Heart right ventricle (tissue), 16 donors: Measurements from ENCODE around the gene MEPCE. TPM values are rescaled to one million over a fixed set of nuclear protein-coding genes. Genes with fewer than 3 reads are reported as not detected.

Experiments used
- ATAC-seq, 8 donors: fragments of 200-7000 bp; cut with Tn5 transposase; one replicate each; pipeline ENCODE4 v1.9.1; 2020; ENCODE audit warnings: mild to moderate bottlenecking in 8 of 8, moderate library complexity in 8 of 8, moderate number of reproducible peaks in 1 of 8
- DNase-seq, 2 donors: peaks; one replicate each; pipeline ENCODE4 v3.0.0-alpha.2; 2020
- H3K27ac ChIP-seq, 10 donors: fragments of 200-600 bp; sonication (generic) in 2 of 10; one replicate each; pipeline versions ENCODE4 v1.5.0 to v1.8.0; 2020 to 2022; ENCODE audit warnings: mild to moderate bottlenecking in 3 of 10
- H3K27me3 ChIP-seq, 7 donors: fragments of 200-600 bp; one replicate each; pipeline ENCODE4 v1.8.0; 2021 to 2022; ENCODE audit warnings: mild to moderate bottlenecking in 2 of 7
- H3K36me3 ChIP-seq, 9 donors: fragments of 200-600 bp; sonication (generic) in 1 of 9; one replicate each; pipeline versions ENCODE4 v1.5.0 to v1.8.0; 2020 to 2022; ENCODE audit warnings: mild to moderate bottlenecking in 2 of 9
- H3K4me1 ChIP-seq, 9 donors: fragments of 200-600 bp; sonication (generic) in 1 of 9; one replicate each; pipeline versions ENCODE4 v1.5.0 to v1.8.0; 2020 to 2022; ENCODE audit warnings: mild to moderate bottlenecking in 4 of 9
- H3K4me3 ChIP-seq, 10 donors: fragments of 200-600 bp; sonication (generic) in 2 of 10; one replicate each; pipeline versions ENCODE4 v1.5.0 to v1.8.0; 2020 to 2022; ENCODE audit warnings: mild to moderate bottlenecking in 7 of 10, moderate library complexity in 2 of 10
- H3K9me3 ChIP-seq, 11 donors: fragments of 200-600 bp in 10 of 11; sonication (generic) in 2 of 11; one replicate each; pipeline versions ENCODE4 v1.5.0 to v1.8.0; 2013 to 2022; ENCODE audit warnings: mild to moderate bottlenecking in 2 of 11, control low read depth in 1 of 11, moderate library complexity in 1 of 11
- WGBS, 2 donors: extraction: QIAGEN DNeasy Blood & Tissue Kit; methylation state at CpG; one replicate each; pipeline ENCODE4 v1.1.7; 2013; ENCODE audit warnings: inconsistent platforms in 1 of 2; 5-methylcytosine and 5-hydroxymethylcytosine counted together
- intact Hi-C, 10 donors: fragments of 100-400 bp; cut with DNase I; formaldehyde crosslinking; loops; one replicate each; pipeline versions ENCODE4 v1.11.1 to v1.14.2; 2022
- polyA plus RNA-seq, 2 donors: library from polyadenylated mRNA; stranded (reverse); fragments of 200-250 nt; gene quantifications; one replicate each; pipeline ENCODE4 v1.2.3, GENCODE V29; 2013
- total RNA-seq, 10 donors: library from RNA; stranded (reverse); fragmentation: NEBNext Ultra II Directional in 3 of 10; extraction: Animal tissue kit (Norgen Biotek cat#: 25700) in 3 of 10; gene quantifications; one replicate each; pipeline versions ENCODE4 v1.2.1 to v1.2.4, GENCODE V29; 2021 to 2023
- TF ChIP-seq, protein P1 (sequence below), 9 donors: fragments of 200-600 bp; sonication (generic) in 2 of 9; IDR thresholded peaks; one replicate each; pipeline versions ENCODE4 v1.5.0 to v1.8.0; 2021 to 2022; ENCODE audit warnings: antibody characterized with exemption in 9 of 9, mild to moderate bottlenecking in 5 of 9, moderate library complexity in 1 of 9
- donor health status: Arrhythmogenic right ventricular cardiomyopathy.
- donor health status: ischemic (EF 13 %, LVEDD 7.1; RV severe dilation, severe dysfunction).
- donor health status: healthy with polysubstance abuse.
- donor health status: DM: no; HTN: yes; CAD: no.
- donor health status: DM: no; HTN: no; CAD: no.
- donor health status: ischemic (EF 25% LVEDD 6.9; RV normal size, moderate dysfunction).
- donor health status: ischemic (EF 25% LVEDD 5.7; RV mildly dilated, moderate dysfunction).
- donor health status: healthy.
- donor health status: DM: yes; HTN: yes; CAD: no.
- donor health status: Ischemic cardiomyopathy.
- donor health status: ischemic (EF 35%, LVEDD 5.7; RV mildly dilated, moderate dysfunction).
- donor health status: nonischemic (EF 11% LVEDD 7.7; RV severe dilation, severe dysfunction).
- donor health status: DM: yes; HTN: yes; CAD: no.
- donor health status: PGD.
- donor health status: ischemic (EF 29% LVEDD 5.4; RV normal size, mild dysfunction).
- donor health status: nonischemic (EF 23%, LVEDD 6.1; RV moderate dilation, normal function).

The MEPCE gene
- total and polyA plus RNA-seq, 12 donors, result 15.1 to 27.7 (median 22.7) TPM

- intact Hi-C loops, result loop anchor here (2.0 to 10.0 kb wide), 9 partner anchors 15 to 259 kb away; partner anchors contain the start of genes GIGYF1 (in 4 of the 10), NYAP1 (in 3 of the 10), EPO (in 2 of the 10) and POP7 (in 1 of the 10)
- peaks cover 0 to 73% (median 7%) of the 10 kb centered on the region in 9 donors for H3K36me3 ChIP-seq
- peak overlapping the region in 7 of 10 donors; percentile 19 to 73 (median 43) for H3K27ac ChIP-seq
- no peaks in the 10 kb centered on the region for H3K27me3 ChIP-seq
- peaks cover 14 to 75% (median 40%) of the 10 kb centered on the region in 9 donors for H3K4me1 ChIP-seq
- H3K9me3 ChIP-seq, result no peaks in the 10 kb centered on the region
- WGBS, 2 donors, result 47 to 61% methylated on average over 22 of the region's 22 CpGs
- H3K4me3 ChIP-seq, result no peak overlapping the region
- ATAC-seq, result no peak
- TF ChIP-seq, protein P1, sequence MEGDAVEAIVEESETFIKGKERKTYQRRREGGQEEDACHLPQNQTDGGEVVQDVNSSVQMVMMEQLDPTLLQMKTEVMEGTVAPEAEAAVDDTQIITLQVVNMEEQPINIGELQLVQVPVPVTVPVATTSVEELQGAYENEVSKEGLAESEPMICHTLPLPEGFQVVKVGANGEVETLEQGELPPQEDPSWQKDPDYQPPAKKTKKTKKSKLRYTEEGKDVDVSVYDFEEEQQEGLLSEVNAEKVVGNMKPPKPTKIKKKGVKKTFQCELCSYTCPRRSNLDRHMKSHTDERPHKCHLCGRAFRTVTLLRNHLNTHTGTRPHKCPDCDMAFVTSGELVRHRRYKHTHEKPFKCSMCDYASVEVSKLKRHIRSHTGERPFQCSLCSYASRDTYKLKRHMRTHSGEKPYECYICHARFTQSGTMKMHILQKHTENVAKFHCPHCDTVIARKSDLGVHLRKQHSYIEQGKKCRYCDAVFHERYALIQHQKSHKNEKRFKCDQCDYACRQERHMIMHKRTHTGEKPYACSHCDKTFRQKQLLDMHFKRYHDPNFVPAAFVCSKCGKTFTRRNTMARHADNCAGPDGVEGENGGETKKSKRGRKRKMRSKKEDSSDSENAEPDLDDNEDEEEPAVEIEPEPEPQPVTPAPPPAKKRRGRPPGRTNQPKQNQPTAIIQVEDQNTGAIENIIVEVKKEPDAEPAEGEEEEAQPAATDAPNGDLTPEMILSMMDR (IDR thresholded peaks at IDR 0.05), result no peak
- peak in 1 of 2 donors; percentile 34 for DNase-seq
Observed at GRCh38 chr7:100467638-100468373, 38.2 kb downstream of the MEPCE start.

GRCh38 chr7:100469227-100470044 lies 39.8 kb downstream of the MEPCE start:
- Histone ChIP-seq H3K27ac (peak overlapping the region in 8 of 10 donors; percentile 29 to 76 (median 66)), H3K27me3 (no peaks in the 10 kb centered on the region), H3K4me3 (no peak overlapping the region), H3K4me1 (peaks cover 17 to 90% (median 55%) of the 10 kb centered on the region in 9 donors), H3K36me3 (peaks cover 0 to 84% (median 13%) of the 10 kb centered on the region in 9 donors), H3K9me3 (no peaks in the 10 kb centered on the region)
- 24 to 26% methylated on average over 12 to 13 of the region's 13 CpGs for WGBS, 2 donors
- intact Hi-C loops, result loop anchor here (1.0 to 10.0 kb wide), 16 partner anchors 13 to 395 kb away; partner anchors contain the start of genes NYAP1 (in 7 of the 10), GIGYF1 (in 5 of the 10), EPO (in 2 of the 10) and GNB2 (in 1 of the 10)
- DNase-seq (peak; percentile 86 to 92), ATAC-seq (peak; percentile 69 to 81 (median 75))
- TF ChIP-seq, protein P1 (IDR thresholded peaks at IDR 0.05), result peak; percentile 90 to 95 (median 94)

- H3K27me3 ChIP-seq, result no peaks in the 10 kb centered on the region
- H3K9me3 ChIP-seq, result no peaks in the 10 kb centered on the region
- DNase-seq (no peak), ATAC-seq (no peak)
- H3K4me1 ChIP-seq, result peaks cover 11 to 94% (median 64%) of the 10 kb centered on the region in 9 donors
- intact Hi-C loops, result loop anchor here in 5 of 10 donors (2.0 to 10.0 kb wide), 6 partner anchors 88 to 394 kb away; partner anchors contain the start of genes GIGYF1 (in 1 of the 5), GNB2 (in 1 of the 5), SLC12A9 (in 1 of the 5) and TRIP6 (in 1 of the 5)
- H3K36me3 ChIP-seq, result peaks cover 0 to 90% (median 13%) of the 10 kb centered on the region in 9 donors
- 16 to 34% methylated on average over 4 of the region's 4 CpGs for WGBS, 2 donors
- TF ChIP-seq, protein P1 (IDR thresholded peaks at IDR 0.05), result no peak
- H3K4me3 ChIP-seq, result no peak overlapping the region
- peak overlapping the region in 5 of 10 donors; percentile 36 to 100 (median 75) for H3K27ac ChIP-seq
Observed at GRCh38 chr7:100471021-100471420, 41.4 kb downstream of the MEPCE start.
